Lung (tissue), 12 donors: ENCODE measurements around the gene AGAP1. TPM values are rescaled to one million over a fixed set of nuclear protein-coding genes. Genes with fewer than 3 reads are reported as not detected.

ENCODE experiments used
- ATAC-seq: fragments of 200-7000 bp; cut with Tn5 transposase; one replicate; pipeline ENCODE4 v1.9.1; 2020; ENCODE audit warnings: moderate number of reproducible peaks; ENCODE audit not compliant: insufficient read depth, low FRiP score
- DNase-seq, 3 donors: peaks; one replicate each; pipeline ENCODE4 v3.0.0-alpha.2; 2013 to 2017
- H3K27ac ChIP-seq, 2 donors: one replicate each; pipeline ENCODE4 v1.5.1; 2013; ENCODE audit warnings: mild to moderate bottlenecking in 2 of 2, moderate library complexity in 2 of 2, control low read depth in 1 of 2, inconsistent platforms in 1 of 2, low read depth in 1 of 2, low read length in 1 of 2
- H3K27me3 ChIP-seq, 3 donors: one replicate each; pipeline ENCODE4 v1.5.1; 2013; ENCODE audit warnings: low read length in 2 of 3; ENCODE audit not compliant: control insufficient read depth in 3 of 3, insufficient read depth in 3 of 3
- H3K36me3 ChIP-seq, 4 donors: one replicate each; pipeline ENCODE4 v1.5.1; 2013; ENCODE audit warnings: low read length in 4 of 4, mild to moderate bottlenecking in 1 of 4, moderate library complexity in 1 of 4; ENCODE audit not compliant: control insufficient read depth in 4 of 4, insufficient read depth in 4 of 4
- H3K4me1 ChIP-seq, 5 donors: one replicate each; pipeline ENCODE4 v1.5.1; 2013; ENCODE audit warnings: low read length in 5 of 5, mild to moderate bottlenecking in 2 of 5, moderate library complexity in 1 of 5; ENCODE audit not compliant: control insufficient read depth in 5 of 5, insufficient read depth in 5 of 5
- H3K4me3 ChIP-seq: one replicate; pipeline ENCODE4 v1.5.1; 2013; ENCODE audit warnings: mild to moderate bottlenecking, control low read depth, moderate library complexity
- H3K9ac ChIP-seq, 2 donors: one replicate each; pipeline ENCODE4 v1.5.1; 2013; ENCODE audit warnings: low read length in 2 of 2, control low read depth in 1 of 2; ENCODE audit not compliant: insufficient read depth in 1 of 2
- H3K9me3 ChIP-seq, 4 donors: one replicate each; pipeline ENCODE4 v1.5.1; 2013; ENCODE audit warnings: low read length in 3 of 4, mild to moderate bottlenecking in 1 of 4, moderate library complexity in 1 of 4; ENCODE audit not compliant: control insufficient read depth in 4 of 4, insufficient read depth in 3 of 4
- WGBS, 2 donors: extraction: QIAGEN DNeasy Blood & Tissue Kit; methylation state at CpG; one replicate each; pipeline ENCODE4 v1.1.7; 2013; 5-methylcytosine and 5-hydroxymethylcytosine counted together
- polyA plus RNA-seq, 2 donors: library from polyadenylated mRNA; stranded (reverse); fragments of 200-250 nt; gene quantifications; one replicate each; pipeline ENCODE4 v1.2.1, GENCODE V29; 2013
- total RNA-seq, 2 donors: library from RNA; depleted of rRNA in 1 of 2; stranded (reverse); fragments of >200 nt in 1 of 2; gene quantifications; one replicate each; pipeline ENCODE4 v1.2.1, GENCODE V29; 2014 to 2021
- TF ChIP-seq, protein P1 (sequence below): IDR thresholded peaks from 2 replicates; pipeline ENCODE4 v1.5.1; 2012; ENCODE audit warnings: mild to moderate bottlenecking; ENCODE audit errors: control extremely low read depth, extremely low read depth
- donor health status: control.
- donor health status: control.
- donor health status: Bipolar disorder and iron deficiency.
- donor health status: healthy.
- donor health status: DM: yes; HTN: yes; CAD: no.

AGAP1 gene
- total and polyA plus RNA-seq, 4 donors, result 6.6 to 39.4 (median 20.2) TPM

DNA sequence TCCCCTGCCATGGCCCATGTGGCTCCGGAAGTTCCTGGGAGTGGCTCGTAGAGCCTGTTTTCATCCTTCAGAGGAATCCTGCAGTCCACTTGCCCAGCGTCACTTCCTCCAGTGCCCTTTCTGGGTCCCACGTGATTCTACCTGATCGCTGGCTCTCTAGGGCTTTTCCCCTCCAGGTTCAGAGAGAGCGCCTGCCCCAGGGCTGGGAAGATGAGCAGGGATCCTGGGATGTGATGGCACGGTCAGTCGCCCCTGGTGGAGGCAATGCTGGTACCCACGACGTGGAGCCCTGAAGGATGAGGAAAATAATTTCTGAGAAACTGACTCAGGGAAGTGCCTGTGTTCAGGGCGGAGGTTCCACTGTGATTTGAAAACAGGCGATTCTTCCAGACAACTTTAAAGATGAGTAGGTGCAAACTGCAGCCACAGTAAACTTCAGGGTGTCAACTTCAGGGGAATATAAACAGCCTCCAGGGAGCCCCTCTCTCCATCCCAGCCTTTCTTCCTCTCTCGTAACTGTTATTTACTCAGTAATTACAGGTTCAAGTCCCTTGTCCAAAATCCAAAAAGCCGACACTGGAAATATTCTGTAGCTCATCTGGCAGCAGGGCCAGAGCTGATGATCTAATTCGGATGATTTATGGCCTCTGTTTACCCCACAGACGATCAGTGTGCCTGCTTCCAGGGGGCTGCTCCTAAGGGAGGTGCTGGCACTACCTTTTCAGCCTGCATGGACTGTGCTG is 105.9 kb downstream of the AGAP1 start:
- Histone ChIP-seq H3K36me3 (no peaks in the 10 kb centered on the region), H3K9me3 (no peaks in the 10 kb centered on the region), H3K9ac (no peak overlapping the region), H3K4me1 (peaks cover 0 to 6% (median 0%) of the 10 kb centered on the region in 5 donors), H3K4me3 (no peak overlapping the region), H3K27me3 (no peaks in the 10 kb centered on the region), H3K27ac (no peak overlapping the region)
- no peak for ATAC-seq
- DNase-seq, result no peak
- TF ChIP-seq, protein P1, sequence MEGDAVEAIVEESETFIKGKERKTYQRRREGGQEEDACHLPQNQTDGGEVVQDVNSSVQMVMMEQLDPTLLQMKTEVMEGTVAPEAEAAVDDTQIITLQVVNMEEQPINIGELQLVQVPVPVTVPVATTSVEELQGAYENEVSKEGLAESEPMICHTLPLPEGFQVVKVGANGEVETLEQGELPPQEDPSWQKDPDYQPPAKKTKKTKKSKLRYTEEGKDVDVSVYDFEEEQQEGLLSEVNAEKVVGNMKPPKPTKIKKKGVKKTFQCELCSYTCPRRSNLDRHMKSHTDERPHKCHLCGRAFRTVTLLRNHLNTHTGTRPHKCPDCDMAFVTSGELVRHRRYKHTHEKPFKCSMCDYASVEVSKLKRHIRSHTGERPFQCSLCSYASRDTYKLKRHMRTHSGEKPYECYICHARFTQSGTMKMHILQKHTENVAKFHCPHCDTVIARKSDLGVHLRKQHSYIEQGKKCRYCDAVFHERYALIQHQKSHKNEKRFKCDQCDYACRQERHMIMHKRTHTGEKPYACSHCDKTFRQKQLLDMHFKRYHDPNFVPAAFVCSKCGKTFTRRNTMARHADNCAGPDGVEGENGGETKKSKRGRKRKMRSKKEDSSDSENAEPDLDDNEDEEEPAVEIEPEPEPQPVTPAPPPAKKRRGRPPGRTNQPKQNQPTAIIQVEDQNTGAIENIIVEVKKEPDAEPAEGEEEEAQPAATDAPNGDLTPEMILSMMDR, result no peak
- WGBS, 2 donors, result 74 to 81% methylated on average over 16 of the region's 16 CpGs

DNA sequence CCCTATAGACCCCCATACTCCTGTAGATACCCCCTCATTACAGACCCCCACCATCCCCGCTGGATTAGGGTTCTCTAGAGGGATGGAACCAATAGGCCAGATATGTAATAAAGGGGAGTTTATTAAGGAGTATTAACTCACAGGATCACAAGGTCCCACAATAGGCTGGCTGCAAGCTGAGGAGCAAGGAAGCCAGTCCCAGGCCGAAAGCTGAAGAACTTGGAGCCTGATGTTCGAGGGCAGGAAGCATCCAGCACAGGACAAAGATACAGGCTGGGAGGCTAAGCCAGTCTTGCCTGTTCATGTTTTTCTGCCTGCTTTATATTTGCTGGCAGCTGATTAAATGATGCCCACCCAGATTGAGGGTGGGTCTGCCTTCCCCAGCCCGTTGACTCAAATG is 106.6 kb downstream of the AGAP1 start:
- Histone ChIP-seq H3K36me3 (no peaks in the 10 kb centered on the region), H3K27me3 (no peaks in the 10 kb centered on the region)
- WGBS, 2 donors, result 87 to 91% methylated on average over 4 of the region's 4 CpGs

DNA sequence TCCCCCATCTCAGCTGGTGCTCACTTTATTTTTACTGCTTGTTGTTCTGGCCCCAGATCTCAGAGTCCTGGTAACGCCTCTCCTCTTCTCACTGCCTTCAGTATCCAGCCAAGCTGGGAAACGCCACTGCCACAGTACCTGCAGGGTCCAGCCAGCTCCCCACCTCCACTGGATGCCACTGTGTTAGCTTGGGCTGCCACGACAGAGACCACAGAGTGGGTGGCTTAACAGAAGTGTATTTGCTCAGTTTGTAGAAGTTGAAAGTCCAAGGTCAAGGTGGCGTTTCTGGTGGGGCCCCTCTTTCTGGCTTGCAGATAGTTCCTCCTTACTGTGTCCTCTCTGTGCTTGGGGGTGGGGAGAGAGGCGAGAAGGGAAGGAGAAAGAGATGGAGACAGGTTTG is 107.1 kb downstream of the AGAP1 start:
- Histone ChIP-seq H3K36me3 (no peaks in the 10 kb centered on the region), H3K4me1 (peaks cover 0 to 6% (median 0%) of the 10 kb centered on the region in 5 donors), H3K27me3 (no peaks in the 10 kb centered on the region), H3K4me3 (no peak overlapping the region), H3K9ac (no peak overlapping the region), H3K27ac (no peak overlapping the region), H3K9me3 (no peaks in the 10 kb centered on the region)
- TF ChIP-seq, protein P1, result no peak
- DNase-seq (no peak), ATAC-seq (no peak)
- 79 to 86% methylated on average over 5 of the region's 5 CpGs for WGBS, 2 donors

More for the DNA sequence above, 106.6 kb downstream of the AGAP1 start:
- no peaks in the 10 kb centered on the region for H3K9me3 ChIP-seq
- TF ChIP-seq, protein P1, result no peak
- no peak overlapping the region for H3K4me3 ChIP-seq
- no peak for ATAC-seq
- no peak for DNase-seq
- peaks cover 0 to 3% (median 0%) of the 10 kb centered on the region in 5 donors for H3K4me1 ChIP-seq
- H3K9ac ChIP-seq, result no peak overlapping the region
- no peak overlapping the region for H3K27ac ChIP-seq
